SK-N-SH (cell line): ENCODE results near the gene HECTD4. TPM values are rescaled to one million over a fixed set of nuclear protein-coding genes. Genes with fewer than 3 reads are reported as not detected.

Source experiments
- CTCF ChIA-PET: fragments of 300-600, 350-600 bp; formaldehyde crosslinking; extraction: SDS; loops from one replicate; lab custom pipeline; 2021; lab: Yijun Ruan, JAX
- POLR2A ChIA-PET: fragments of 350-600 bp; sonication (Branson Sonifier 250); formaldehyde crosslinking; extraction: SDS; loops from one replicate; lab custom pipeline; 2020; ENCODE audit warnings: antibody characterized with exemption, inconsistent platforms; lab: Yijun Ruan, JAX
- DNase-seq: peaks from one replicate; pipeline ENCODE4 v3.0.0; 2012
- H2AFZ ChIP-seq: fragments of 200-600 bp; sonication (generic); 2 replicates; pipeline ENCODE4 v1.8.1; 2016; ENCODE audit warnings: antibody characterized with exemption, mild to moderate bottlenecking, low read depth
- H3F3A ChIP-seq: fragments of 200-600 bp; sonication (generic); replicated peaks from 2 replicates; pipeline ENCODE3; 2016; ENCODE audit warnings: antibody characterized with exemption, mild to moderate bottlenecking; ENCODE audit not compliant: insufficient read depth
- H3K27ac ChIP-seq, 2 experiments: fragments of 200-500 bp in 1 of 2; fragments of 200-600 bp in 1 of 2; sonication (Bioruptor generic) in 1 of 2; sonication (generic), shearing (Covaris generic) in 1 of 2; 2 replicates each; pipeline versions ENCODE4 v1.5.1 to v1.6.1; 2014 to 2016; ENCODE audit warnings: low read depth in 2 of 2, inconsistent platforms in 1 of 2, low read length in 1 of 2, mild to moderate bottlenecking in 1 of 2, mixed read lengths in 1 of 2
- H3K27me3 ChIP-seq: fragments of 200-600 bp; sonication (generic), shearing (Covaris generic); 2 replicates; pipeline ENCODE4 v1.6.1; 2016; ENCODE audit warnings: mixed run types; ENCODE audit not compliant: insufficient read depth
- H3K36me3 ChIP-seq, 2 experiments: fragments of 200-500 bp in 1 of 2; fragments of 200-600 bp in 1 of 2; sonication (Bioruptor generic) in 1 of 2; sonication (generic) in 1 of 2; replicated peaks in 1 of 2; 2 replicates each; pipeline versions ENCODE3 to v1.5.1; 2014 to 2016; ENCODE audit warnings: low read length in 1 of 2, mild to moderate bottlenecking in 1 of 2; ENCODE audit not compliant: insufficient read depth in 2 of 2, control insufficient read depth in 1 of 2
- H3K4me1 ChIP-seq, 2 experiments: fragments of 200-500 bp in 1 of 2; fragments of 200-600 bp in 1 of 2; sonication (Bioruptor generic) in 1 of 2; sonication (generic), shearing (Covaris generic) in 1 of 2; 2 replicates each; pipeline versions ENCODE4 v1.5.1 to v1.6.1; 2014 to 2016; ENCODE audit warnings: low read depth in 1 of 2, low read length in 1 of 2, mixed run types in 1 of 2; ENCODE audit not compliant: insufficient read depth in 2 of 2, control insufficient read depth in 1 of 2
- H3K4me2 ChIP-seq: fragments of 200-600 bp; sonication (generic), shearing (Covaris generic); 2 replicates; pipeline ENCODE4 v1.6.1; 2017; ENCODE audit warnings: mixed run types
- H3K4me3 ChIP-seq, 2 experiments: fragments of 200-500 bp in 1 of 2; fragments of 200-600 bp in 1 of 2; sonication (Bioruptor generic) in 1 of 2; sonication (generic), shearing (Covaris generic) in 1 of 2; 2 replicates each; pipeline versions ENCODE4 v1.5.1 to v1.8.1; 2014 to 2016; ENCODE audit warnings: low read depth in 2 of 2, inconsistent platforms in 1 of 2, low read length in 1 of 2, mild to moderate bottlenecking in 1 of 2, mixed read lengths in 1 of 2, moderate library complexity in 1 of 2
- H3K79me2 ChIP-seq: fragments of 200-600 bp; sonication (generic); 2 replicates; pipeline ENCODE4 v1.8.1; 2017; ENCODE audit warnings: mild to moderate bottlenecking; ENCODE audit not compliant: insufficient read depth
- H3K9ac ChIP-seq: fragments of 200-600 bp; sonication (generic); 2 replicates; pipeline ENCODE4 v1.6.1; 2017; ENCODE audit warnings: mixed run types
- H3K9me2 ChIP-seq: fragments of 200-600 bp; sonication (generic); 2 replicates; pipeline ENCODE4 v1.6.1; 2017; ENCODE audit warnings: mixed run types
- H3K9me3 ChIP-seq: fragments of 200-600 bp; sonication (generic); 2 replicates; pipeline ENCODE4 v1.6.1; 2017; ENCODE audit warnings: mixed run types, mild to moderate bottlenecking, moderate library complexity
- H4K20me1 ChIP-seq: fragments of 200-600 bp; sonication (generic); 2 replicates; pipeline ENCODE4 v1.6.1; 2017; ENCODE audit warnings: mild to moderate bottlenecking, mixed run types; ENCODE audit not compliant: insufficient read depth
- FOXM1 ChIP-seq: IDR thresholded peaks from 2 replicates; pipeline ENCODE4 v1.4.0; 2012; ENCODE audit warnings: low read depth, mild to moderate bottlenecking
- MEF2A ChIP-seq: IDR thresholded peaks from 2 replicates; pipeline ENCODE4 v1.4.0; 2012; ENCODE audit warnings: low read depth, borderline replicate concordance
- NFIC ChIP-seq: IDR thresholded peaks from 2 replicates; pipeline ENCODE4 v1.4.0; 2012; ENCODE audit warnings: borderline replicate concordance
- POLR2AphosphoS5 ChIP-seq: IDR thresholded peaks from 2 replicates; pipeline ENCODE4 v1.6.1; 2012; ENCODE audit warnings: low read depth, low read length
- RAD21 ChIP-seq: IDR thresholded peaks from 2 replicates; pipeline ENCODE4 v1.6.1; 2012; ENCODE audit warnings: mild to moderate bottlenecking, low read length
- REST ChIP-seq: IDR thresholded peaks from 2 replicates; pipeline ENCODE4 v1.6.1; 2012; ENCODE audit warnings: mild to moderate bottlenecking, low read depth, low read length, moderate library complexity
- RXRA ChIP-seq: IDR thresholded peaks from 2 replicates; pipeline ENCODE4 v1.4.0; 2012; ENCODE audit warnings: low read depth, mild to moderate bottlenecking, borderline replicate concordance
- SIN3A ChIP-seq: IDR thresholded peaks from 2 replicates; pipeline ENCODE4 v1.6.1; 2012; ENCODE audit warnings: low read depth, mild to moderate bottlenecking, low read length, moderate library complexity, borderline replicate concordance
- TAF1 ChIP-seq: IDR thresholded peaks from 2 replicates; pipeline ENCODE4 v1.6.1; 2012; ENCODE audit warnings: low read depth, mild to moderate bottlenecking, low read length, moderate library complexity, borderline replicate concordance
- TCF12 ChIP-seq: IDR thresholded peaks from 2 replicates; pipeline ENCODE4 v1.4.0; 2012
- TEAD4 ChIP-seq: IDR thresholded peaks from 2 replicates; pipeline ENCODE4 v1.4.0; 2012; ENCODE audit warnings: mild to moderate bottlenecking, borderline replicate concordance; ENCODE audit not compliant: insufficient read depth
- YY1 ChIP-seq: IDR thresholded peaks from 2 replicates; pipeline ENCODE4 v1.4.0; 2012; ENCODE audit warnings: low read depth, mild to moderate bottlenecking
- WGBS: methylation state at CpG from one replicate; pipeline ENCODE4 v1.1.6; 2017; ENCODE audit warnings: low lambda C conversion rate; 5-methylcytosine and 5-hydroxymethylcytosine counted together
- polyA plus RNA-seq, 3 experiments: library from polyadenylated mRNA; depleted of rRNA; stranded (reverse); fragments of >200 nt; gene quantifications; 2 replicates each; pipeline ENCODE4 v1.2.3, GENCODE V29; 2012
- TF ChIP-seq, protein P1 (sequence below): fragments of 150-350 bp; IDR thresholded peaks from 2 replicates; pipeline ENCODE4 v1.6.1; 2017; ENCODE audit warnings: antibody characterized with exemption, low read length, low read depth, borderline replicate concordance
- TF ChIP-seq, protein P2 (sequence below): IDR thresholded peaks from 2 replicates; pipeline ENCODE4 v1.4.0; 2012; ENCODE audit warnings: low read depth

Gene HECTD4
- polyA plus RNA-seq, 1 of the 3 experiments (the other 2 are of a cell fraction), result 14.6 TPM

DNA sequence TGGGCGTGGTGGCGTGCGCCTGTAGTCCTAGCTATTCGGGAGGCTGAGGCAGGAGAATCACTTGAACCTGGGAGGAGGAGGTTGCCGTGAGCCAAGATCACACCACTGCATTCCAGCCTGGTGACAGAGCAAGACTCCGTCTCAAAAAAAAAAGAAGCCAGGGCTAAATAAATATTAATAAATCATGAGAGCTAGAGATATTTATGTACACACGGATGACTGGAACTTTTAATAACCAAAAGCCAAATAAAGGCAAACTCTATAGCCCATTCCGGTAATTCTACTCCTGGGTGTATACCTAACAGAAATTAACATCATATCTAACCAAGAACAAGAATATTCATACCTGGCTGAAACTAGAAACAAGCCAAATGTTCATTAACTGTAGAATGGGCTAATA is 264.5 kb downstream of the HECTD4 start:
- no peak for DNase-seq
- Histone ChIP-seq H2AFZ (no peak overlapping the region), H3K9me2 (no peaks in the 10 kb centered on the region), H3K9me3 (no peaks in the 10 kb centered on the region), H3K79me2 (no peaks in the 10 kb centered on the region), H3K36me3 (no peaks in the 10 kb centered on the region), H3K27me3 (no peaks in the 10 kb centered on the region), H3K4me1 (peaks cover 10 to 18% of the 10 kb centered on the region in 2 experiments; a peak in 2 of 4 replicates), H3K4me3 (no peak overlapping the region), H3F3A (peaks cover 11% of the 10 kb centered on the region), H4K20me1 (no peaks in the 10 kb centered on the region), H3K4me2 (no peak overlapping the region), H3K9ac (no peak overlapping the region), H3K27ac (no peak overlapping the region)
- TF ChIP-seq RAD21, result no peak
- no peak for TF ChIP-seq POLR2AphosphoS5
- TF ChIP-seq TAF1, result no peak
- TF ChIP-seq, protein P1, sequence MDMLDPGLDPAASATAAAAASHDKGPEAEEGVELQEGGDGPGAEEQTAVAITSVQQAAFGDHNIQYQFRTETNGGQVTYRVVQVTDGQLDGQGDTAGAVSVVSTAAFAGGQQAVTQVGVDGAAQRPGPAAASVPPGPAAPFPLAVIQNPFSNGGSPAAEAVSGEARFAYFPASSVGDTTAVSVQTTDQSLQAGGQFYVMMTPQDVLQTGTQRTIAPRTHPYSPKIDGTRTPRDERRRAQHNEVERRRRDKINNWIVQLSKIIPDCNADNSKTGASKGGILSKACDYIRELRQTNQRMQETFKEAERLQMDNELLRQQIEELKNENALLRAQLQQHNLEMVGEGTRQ, result no peak
- TF ChIP-seq, protein P2, sequence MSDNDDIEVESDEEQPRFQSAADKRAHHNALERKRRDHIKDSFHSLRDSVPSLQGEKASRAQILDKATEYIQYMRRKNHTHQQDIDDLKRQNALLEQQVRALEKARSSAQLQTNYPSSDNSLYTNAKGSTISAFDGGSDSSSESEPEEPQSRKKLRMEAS, result no peak
- no peak for TF ChIP-seq REST
- no peak for TF ChIP-seq TEAD4
- TF ChIP-seq TCF12, result no peak
- TF ChIP-seq NFIC, result no peak
- TF ChIP-seq MEF2A, result no peak
- TF ChIP-seq FOXM1, result no peak
- TF ChIP-seq SIN3A, result no peak
- TF ChIP-seq YY1, result no peak
- no peak for TF ChIP-seq RXRA
- POLR2A ChIA-PET, result interaction anchor here (1.0 to 1.8 kb wide), 2 partner anchors 8 to 301 kb away, joined by 3 to 17 read pairs; partner anchors contain the start of genes PTPN11 and TRAFD1
- WGBS, result 78% methylated on average over 8 of the region's 8 CpGs
- CTCF ChIA-PET, result interaction anchor here (0.6 kb wide), 1 partner anchor 26 kb away, joined by 3 read pairs; no protein-coding TSS in a partner anchor
